DMS53 treated with DMSO at 0.1 percent for 48 hours (cell line): ENCODE measurements around the gene SLC46A3.
"Not testable (repeated sequence)": the region's sequence is repeated elsewhere in the genome, so short reads cannot be mapped to it uniquely, and the experiment has no call there.

Experiments
- DNase-seq: peaks from one replicate; lab custom pipeline; 2025; ENCODE audit not compliant: unreplicated experiment; lab: John Stamatoyannopoulos, UW

SLC46A3 gene

GRCh38 chr13:28684257-28684656 is 34.5 kb downstream of the SLC46A3 start:
- DNase-seq: no peak

GRCh38 chr13:28683169-28683568 is 35.6 kb downstream of the SLC46A3 start:
- not testable (repeated sequence) for DNase-seq

GRCh38 chr13:28680541-28680940 is 38.2 kb downstream of the SLC46A3 start:
- DNase-seq: no peak

GRCh38 chr13:28679628-28680027 is 39.1 kb downstream of the SLC46A3 start:
- DNase-seq: peak; percentile 6

GRCh38 chr13:28678809-28679208 is 40.0 kb downstream of the SLC46A3 start:
- no peak for DNase-seq

- DNase-seq: no peak
These were observed 47.5 kb downstream of the SLC46A3 start for GRCh38 chr13:28671126-28671792.

- DNase-seq: no peak
These were observed 51.8 kb downstream of the SLC46A3 start for GRCh38 chr13:28666897-28667488.

GRCh38 chr13:28659621-28659970 is 59.2 kb downstream of the SLC46A3 start:
- DNase-seq: no peak

GRCh38 chr13:28658796-28659620 is 59.8 kb downstream of the SLC46A3 start, which contains the start of gene POMP:
TSS of gene POMP (plus strand) at chr13:28659130. CDS start at chr13:28659185, 55 bp downstream.
- peak; percentile 61 for DNase-seq

GRCh38 chr13:28658539-28658795 is 60.3 kb downstream of the SLC46A3 start:
- DNase-seq: no peak

- no peak for DNase-seq
These were observed 60.8 kb downstream of the SLC46A3 start for GRCh38 chr13:28657784-28658538.

GRCh38 chr13:28655561-28655960 is 63.2 kb downstream of the SLC46A3 start:
- no peak for DNase-seq

GRCh38 chr13:28654276-28654675 is 64.5 kb downstream of the SLC46A3 start:
- DNase-seq: no peak

- no peak for DNase-seq
These were observed 65.7 kb downstream of the SLC46A3 start for GRCh38 chr13:28653111-28653510.

- no peak for DNase-seq
These were observed 66.9 kb downstream of the SLC46A3 start for GRCh38 chr13:28651810-28652401.

GRCh38 chr13:28650284-28650683 is 68.5 kb downstream of the SLC46A3 start:
- no peak for DNase-seq
